Measurements from ENCODE around the gene LGALS3. TPM values are rescaled to one million over a fixed set of nuclear protein-coding genes. Genes with fewer than 3 reads are reported as not detected.

Gene LGALS3
- total RNA-seq, 2 donors from 2014 or later: 195 to 237 TPM

GRCh38 chr14:55190906-55191202 lies 61.8 kb downstream of the LGALS3 start:
- Histone ChIP-seq H3K4me3 (peak overlapping the region; percentile 74), H3K27ac (no peak overlapping the region), H3K4me1 (ENCODE audit: control insufficient read depth in 1 of 2, low read depth in 2 of 2) (peaks cover 3 to 8% of the 10 kb centered on the region in 2 donors), H3K9me3 (no peaks in the 10 kb centered on the region), H3K36me3 (no peaks in the 10 kb centered on the region), H3K27me3 (replicated peaks; ENCODE audit: insufficient read depth) (no peaks in the 10 kb centered on the region)
- no peak for TF ChIP-seq CTCF (IDR thresholded peaks at IDR 0.05)
- DNase-seq (ENCODE audit: low spot score): no peak
- no peak for ATAC-seq (ENCODE audit: insufficient number of reproducible peaks, low FRiP score, low read depth)

DNA sequence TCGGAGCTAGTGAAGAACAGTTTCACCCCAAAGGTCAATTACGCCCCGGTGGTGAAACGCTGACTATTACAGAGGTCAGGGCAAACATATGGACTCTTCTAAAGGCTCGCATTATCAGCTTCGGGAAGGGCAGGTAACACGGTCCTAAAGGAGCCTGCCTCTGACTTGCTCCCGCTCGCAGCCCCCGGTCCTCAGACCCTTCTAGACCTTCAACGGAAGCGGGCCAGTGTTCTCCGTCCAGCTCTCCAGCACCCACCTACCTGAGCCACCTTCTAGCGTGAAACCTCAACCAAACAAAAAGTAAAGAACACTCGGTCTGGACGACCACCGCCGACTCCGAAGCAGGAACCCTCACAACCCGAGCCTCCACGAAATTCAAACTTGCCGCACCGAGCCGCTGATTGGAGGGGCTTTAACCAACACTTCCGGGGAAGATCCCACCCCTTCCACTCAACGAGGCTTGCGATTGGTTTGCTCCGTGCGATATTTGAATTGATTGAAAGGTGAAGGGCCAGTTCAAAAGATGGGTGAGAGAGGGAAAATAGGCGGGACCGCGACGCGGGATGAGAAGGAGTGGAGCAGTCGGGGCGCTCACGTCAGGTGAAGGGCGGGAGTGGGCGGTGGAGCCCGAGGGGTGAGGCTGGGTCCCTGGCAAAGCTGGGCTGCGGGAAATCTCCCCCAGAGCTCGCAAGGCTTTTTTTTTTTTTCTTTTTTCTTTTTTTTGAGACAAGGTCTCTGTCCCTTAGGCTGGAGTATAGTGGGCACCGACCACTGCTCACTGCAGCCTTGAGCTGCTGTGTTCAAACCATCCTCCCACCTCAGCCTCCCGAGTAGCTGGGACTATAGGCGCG lies 62.4 kb downstream of the LGALS3 start, which contains the start of gene DLGAP5:
Gene DLGAP5 (minus strand): TSS at position 383 of the 851 bp plus-strand sequence. CDS start 2,406 bp downstream, outside the sequence.
- Histone ChIP-seq H3K9me3 (no peaks in the 10 kb centered on the region), H3K27ac (peak within 1 kb of the TSS in 1 of 2 donors; percentile 43), H3K4me1 (ENCODE audit: control insufficient read depth in 1 of 2, low read depth in 2 of 2) (peaks cover 3 to 8% of the 10 kb centered on the region in 2 donors), H3K27me3 (replicated peaks; ENCODE audit: insufficient read depth) (no peaks in the 10 kb centered on the region), H3K4me3 (peak within 1 kb of the TSS; percentile 74), H3K36me3 (no peaks in the 10 kb centered on the region)
- ATAC-seq (ENCODE audit: insufficient number of reproducible peaks, low FRiP score, low read depth) (peak; percentile 100), DNase-seq (ENCODE audit: low spot score) (peak; percentile 81)
- no peak for TF ChIP-seq CTCF (IDR thresholded peaks at IDR 0.05)

DNA sequence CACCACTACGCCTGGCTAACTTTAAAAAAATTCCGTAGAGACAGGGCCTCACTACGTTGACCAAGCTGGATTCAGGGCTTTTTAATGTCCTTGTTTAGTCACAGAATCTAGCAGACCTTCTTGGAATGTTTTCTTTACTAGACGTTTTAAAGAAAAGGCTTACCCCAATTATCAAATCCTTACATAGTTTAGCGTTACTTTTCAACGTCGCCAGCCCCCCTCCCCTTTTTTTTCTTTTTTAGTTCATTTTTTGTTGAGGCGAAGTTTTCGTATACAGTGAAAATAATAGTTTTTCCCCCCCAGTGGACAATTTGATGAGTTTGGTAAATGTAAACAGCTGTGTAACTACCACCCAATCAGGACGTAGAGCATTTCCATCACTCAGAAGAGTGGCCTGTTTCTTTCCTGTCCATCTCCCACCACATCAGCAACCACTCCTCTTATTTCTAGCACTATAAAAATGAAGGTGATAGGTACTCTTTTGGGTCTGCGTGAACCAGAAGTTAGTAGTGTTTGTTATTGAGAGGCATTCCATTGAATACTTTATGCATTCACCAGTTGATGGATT lies 63.1 kb downstream of the LGALS3 start:
- Histone ChIP-seq H3K36me3 (no peaks in the 10 kb centered on the region), H3K4me1 (ENCODE audit: control insufficient read depth in 1 of 2, low read depth in 2 of 2) (peaks cover 3 to 8% of the 10 kb centered on the region in 2 donors), H3K9me3 (no peaks in the 10 kb centered on the region), H3K27me3 (replicated peaks; ENCODE audit: insufficient read depth) (no peaks in the 10 kb centered on the region), H3K27ac (peak overlapping the region in 1 of 2 donors; percentile 43), H3K4me3 (peak overlapping the region; percentile 74)
- no peak for TF ChIP-seq CTCF (IDR thresholded peaks at IDR 0.05)
- ATAC-seq (ENCODE audit: insufficient number of reproducible peaks, low FRiP score, low read depth) (no peak), DNase-seq (ENCODE audit: low spot score) (no peak)

GRCh38 chr14:55194656-55195355 lies 65.8 kb downstream of the LGALS3 start:
- ATAC-seq (ENCODE audit: insufficient number of reproducible peaks, low FRiP score, low read depth): no peak
- Histone ChIP-seq H3K27me3 (replicated peaks; ENCODE audit: insufficient read depth) (no peaks in the 10 kb centered on the region), H3K9me3 (no peaks in the 10 kb centered on the region), H3K36me3 (no peaks in the 10 kb centered on the region), H3K27ac (no peak overlapping the region), H3K4me3 (no peak overlapping the region), H3K4me1 (ENCODE audit: control insufficient read depth in 1 of 2, low read depth in 2 of 2) (peaks cover 3 to 8% of the 10 kb centered on the region in 2 donors)
- DNase-seq (ENCODE audit: low spot score): no peak
- no peak for TF ChIP-seq CTCF (IDR thresholded peaks at IDR 0.05)

Other genes with a start within 250 kb of the LGALS3 start
- gene GCH1, start 226.4 kb upstream of the LGALS3 start, total RNA-seq: 10 to 100 TPM in 1 of 2 donors, 1 to 10 TPM in 1; 2.8 to 16.1 TPM
- gene WDHD1, start 102.2 kb upstream of the LGALS3 start, total RNA-seq: 1 to 10 TPM in 1 of 2 donors, under 1 TPM in 1; 0.14 to 1.8 TPM
- gene SOCS4, start 102.0 kb upstream of the LGALS3 start, total RNA-seq: 10 to 100 TPM; 18.3 to 31.0 TPM
- gene MAPK1IP1L, start 77.6 kb upstream of the LGALS3 start, total RNA-seq: 100 to 1,000 TPM in 1 of 2 donors, 10 to 100 TPM in 1; 57.0 to 113 TPM
- gene DLGAP5, start 62.3 kb downstream of the LGALS3 start, total RNA-seq: under 1 TPM in 1 of 2 donors, not detected in 1; 0.14 TPM
- 10 to 100 TPM; 16.0 to 21.6 TPM for gene FBXO34, start 142.2 kb downstream of the LGALS3 start, total RNA-seq

All from thoracic aorta (tissue), 2 donors.